Neural cell (in vitro differentiated cells): ENCODE measurements around the gene CLDN4. TPM values are rescaled to one million over a fixed set of nuclear protein-coding genes. Genes with fewer than 3 reads are reported as not detected.
"Not testable (repeated sequence)": the region's sequence is repeated elsewhere in the genome, so short reads cannot be mapped to it uniquely, and the experiment has no call there.

Experiments
- H2AFZ ChIP-seq: fragments of 200-600, 300-800 bp; sonication (generic), shearing (Covaris generic); 2 replicates; pipeline ENCODE4 v1.6.0; 2014; ENCODE audit warnings: low read depth, mild to moderate bottlenecking, antibody characterized with exemption, low read length, moderate library complexity
- H3F3A ChIP-seq: fragments of 200-600 bp; shearing (Covaris generic); 2 replicates; pipeline ENCODE4 v1.6.1; 2016; ENCODE audit warnings: mild to moderate bottlenecking, moderate library complexity, mixed read lengths, antibody characterized with exemption, low read length; ENCODE audit not compliant: insufficient read depth, poor library complexity, severe bottlenecking
- H3K27ac ChIP-seq: fragments of 200-600, 300-800 bp; sonication (generic), shearing (Covaris generic); 2 replicates; pipeline ENCODE4 v1.5.1; 2014; ENCODE audit warnings: mild to moderate bottlenecking, low read length, moderate library complexity
- H3K27me3 ChIP-seq: fragments of 300-800, 200-600 bp; sonication (generic), shearing (Covaris generic); 2 replicates; pipeline ENCODE4 v1.6.0; 2014; ENCODE audit warnings: mild to moderate bottlenecking, low read depth, low read length, moderate library complexity; ENCODE audit not compliant: insufficient read depth
- H3K36me3 ChIP-seq: fragments of 300-800, 200-600 bp; sonication (generic), shearing (Covaris generic); 2 replicates; pipeline ENCODE4 v1.5.1; 2014; ENCODE audit warnings: mild to moderate bottlenecking, antibody characterized with exemption, low read length, moderate library complexity; ENCODE audit not compliant: insufficient read depth
- H3K4me2 ChIP-seq: fragments of 300-800, 200-600 bp; sonication (generic), shearing (Covaris generic); 2 replicates; pipeline ENCODE4 v1.6.0; 2014; ENCODE audit warnings: mild to moderate bottlenecking, low read length
- H3K4me3 ChIP-seq: fragments of 300-800, 200-600 bp; sonication (generic), shearing (Covaris generic); 2 replicates; pipeline ENCODE4 v1.5.1; 2014; ENCODE audit warnings: mild to moderate bottlenecking, low read length, moderate library complexity
- H3K79me2 ChIP-seq: fragments of 200-600 bp; shearing (Covaris generic); replicated peaks from 2 replicates; pipeline ENCODE4 v1.6.0; 2014; ENCODE audit warnings: mild to moderate bottlenecking, low read length, moderate library complexity; ENCODE audit not compliant: insufficient read depth
- H3K9ac ChIP-seq: fragments of 300-800, 200-600 bp; sonication (generic), shearing (Covaris generic); 2 replicates; pipeline ENCODE4 v1.6.1; 2016; ENCODE audit warnings: mild to moderate bottlenecking, low read length, mixed read lengths
- H3K9me2 ChIP-seq: fragments of 200-600 bp; shearing (Covaris generic); 2 replicates; pipeline ENCODE4 v1.6.1; 2016; ENCODE audit warnings: mild to moderate bottlenecking, low read length, mixed read lengths; ENCODE audit not compliant: insufficient read depth
- H3K9me3 ChIP-seq: fragments of 200-600, 300-800 bp; sonication (generic), shearing (Covaris generic); 2 replicates; pipeline ENCODE4 v1.6.1; 2016; ENCODE audit warnings: mild to moderate bottlenecking, mixed run types, low read length, moderate library complexity, mixed read lengths
- H4K20me1 ChIP-seq: fragments of 200-600 bp; shearing (Covaris generic); 2 replicates; pipeline ENCODE4 v1.6.1; 2016; ENCODE audit warnings: mild to moderate bottlenecking, mixed run types; ENCODE audit not compliant: insufficient read depth
- EP300 ChIP-seq: fragments of 450-650 bp; conservative IDR thresholded peaks from 2 replicates; pipeline ENCODE4 v1.6.1; 2014; ENCODE audit warnings: antibody characterized with exemption, mild to moderate bottlenecking, moderate library complexity; ENCODE audit not compliant: poor library complexity, severe bottlenecking
- EZH2 ChIP-seq: fragments of 200-600, 300-800 bp; shearing (Covaris generic), sonication (generic); IDR thresholded peaks from 2 replicates; pipeline ENCODE4 v1.6.1; 2014; ENCODE audit warnings: antibody characterized with exemption, low read length, borderline replicate concordance, mild to moderate bottlenecking; ENCODE audit not compliant: insufficient read depth, poor library complexity, severe bottlenecking
- MXI1 ChIP-seq: fragments of 450-650 bp; conservative IDR thresholded peaks from 2 replicates; pipeline ENCODE4 v1.6.1; 2014; ENCODE audit warnings: antibody characterized with exemption, mild to moderate bottlenecking; ENCODE audit not compliant: poor library complexity, severe bottlenecking
- POLR2AphosphoS5 ChIP-seq: IDR thresholded peaks from 2 replicates; pipeline ENCODE4 v1.6.1; 2012
- RAD21 ChIP-seq: fragments of 450-650 bp; conservative IDR thresholded peaks from 2 replicates; pipeline ENCODE4 v1.6.1; 2014; ENCODE audit warnings: antibody characterized with exemption, mild to moderate bottlenecking, moderate library complexity
- SMC3 ChIP-seq: fragments of 450-650 bp; conservative IDR thresholded peaks from 2 replicates; pipeline ENCODE4 v1.6.1; 2014; ENCODE audit warnings: antibody characterized with exemption, mild to moderate bottlenecking, moderate library complexity; ENCODE audit not compliant: poor library complexity
- TAF1 ChIP-seq: IDR thresholded peaks from 2 replicates; pipeline ENCODE4 v1.6.1; 2012; ENCODE audit warnings: low read depth
- polyA minus RNA-seq: library from RNA; depleted of rRNA, polyadenylated mRNA; stranded (reverse); fragments of >200 nt; gene quantifications from 2 replicates; pipeline ENCODE4 v1.2.3, GENCODE V29; 2014
- polyA plus RNA-seq: library from polyadenylated mRNA; depleted of rRNA; stranded (reverse); fragments of >200 nt; gene quantifications from 2 replicates; pipeline ENCODE4 v1.2.3, GENCODE V29; 2014
- TF ChIP-seq, protein P1 (sequence below): fragments of 450-650 bp; IDR thresholded peaks from 2 replicates; pipeline ENCODE4 v1.5.1; 2014; ENCODE audit warnings: antibody characterized with exemption, mild to moderate bottlenecking, moderate library complexity; ENCODE audit not compliant: poor library complexity, severe bottlenecking
- TF ChIP-seq, protein P2 (sequence below): IDR thresholded peaks from 2 replicates; pipeline ENCODE4 v1.6.1; 2012; ENCODE audit warnings: borderline replicate concordance

CLDN4 gene, protein sequence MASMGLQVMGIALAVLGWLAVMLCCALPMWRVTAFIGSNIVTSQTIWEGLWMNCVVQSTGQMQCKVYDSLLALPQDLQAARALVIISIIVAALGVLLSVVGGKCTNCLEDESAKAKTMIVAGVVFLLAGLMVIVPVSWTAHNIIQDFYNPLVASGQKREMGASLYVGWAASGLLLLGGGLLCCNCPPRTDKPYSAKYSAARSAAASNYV
- polyA plus RNA-seq (0.09 TPM in 1 of 2 replicates, not detected in the other), polyA minus RNA-seq (not detected in 2 replicates)

- H4K20me1 ChIP-seq: no peaks in the 10 kb centered on the region
- no peak within 1 kb of the TSS for H3K27ac ChIP-seq
- peaks cover 4% of the 10 kb centered on the region for H3K9me3 ChIP-seq
- no peaks in the 10 kb centered on the region for H3K79me2 ChIP-seq
- TF ChIP-seq POLR2AphosphoS5 (no peak), RAD21 (no peak), SMC3 (no peak), EZH2 (no peak), MXI1 (no peak), TAF1 (no peak), EP300 (no peak)
- TF ChIP-seq, protein P1, sequence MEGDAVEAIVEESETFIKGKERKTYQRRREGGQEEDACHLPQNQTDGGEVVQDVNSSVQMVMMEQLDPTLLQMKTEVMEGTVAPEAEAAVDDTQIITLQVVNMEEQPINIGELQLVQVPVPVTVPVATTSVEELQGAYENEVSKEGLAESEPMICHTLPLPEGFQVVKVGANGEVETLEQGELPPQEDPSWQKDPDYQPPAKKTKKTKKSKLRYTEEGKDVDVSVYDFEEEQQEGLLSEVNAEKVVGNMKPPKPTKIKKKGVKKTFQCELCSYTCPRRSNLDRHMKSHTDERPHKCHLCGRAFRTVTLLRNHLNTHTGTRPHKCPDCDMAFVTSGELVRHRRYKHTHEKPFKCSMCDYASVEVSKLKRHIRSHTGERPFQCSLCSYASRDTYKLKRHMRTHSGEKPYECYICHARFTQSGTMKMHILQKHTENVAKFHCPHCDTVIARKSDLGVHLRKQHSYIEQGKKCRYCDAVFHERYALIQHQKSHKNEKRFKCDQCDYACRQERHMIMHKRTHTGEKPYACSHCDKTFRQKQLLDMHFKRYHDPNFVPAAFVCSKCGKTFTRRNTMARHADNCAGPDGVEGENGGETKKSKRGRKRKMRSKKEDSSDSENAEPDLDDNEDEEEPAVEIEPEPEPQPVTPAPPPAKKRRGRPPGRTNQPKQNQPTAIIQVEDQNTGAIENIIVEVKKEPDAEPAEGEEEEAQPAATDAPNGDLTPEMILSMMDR: no peak
- TF ChIP-seq, protein P2, sequence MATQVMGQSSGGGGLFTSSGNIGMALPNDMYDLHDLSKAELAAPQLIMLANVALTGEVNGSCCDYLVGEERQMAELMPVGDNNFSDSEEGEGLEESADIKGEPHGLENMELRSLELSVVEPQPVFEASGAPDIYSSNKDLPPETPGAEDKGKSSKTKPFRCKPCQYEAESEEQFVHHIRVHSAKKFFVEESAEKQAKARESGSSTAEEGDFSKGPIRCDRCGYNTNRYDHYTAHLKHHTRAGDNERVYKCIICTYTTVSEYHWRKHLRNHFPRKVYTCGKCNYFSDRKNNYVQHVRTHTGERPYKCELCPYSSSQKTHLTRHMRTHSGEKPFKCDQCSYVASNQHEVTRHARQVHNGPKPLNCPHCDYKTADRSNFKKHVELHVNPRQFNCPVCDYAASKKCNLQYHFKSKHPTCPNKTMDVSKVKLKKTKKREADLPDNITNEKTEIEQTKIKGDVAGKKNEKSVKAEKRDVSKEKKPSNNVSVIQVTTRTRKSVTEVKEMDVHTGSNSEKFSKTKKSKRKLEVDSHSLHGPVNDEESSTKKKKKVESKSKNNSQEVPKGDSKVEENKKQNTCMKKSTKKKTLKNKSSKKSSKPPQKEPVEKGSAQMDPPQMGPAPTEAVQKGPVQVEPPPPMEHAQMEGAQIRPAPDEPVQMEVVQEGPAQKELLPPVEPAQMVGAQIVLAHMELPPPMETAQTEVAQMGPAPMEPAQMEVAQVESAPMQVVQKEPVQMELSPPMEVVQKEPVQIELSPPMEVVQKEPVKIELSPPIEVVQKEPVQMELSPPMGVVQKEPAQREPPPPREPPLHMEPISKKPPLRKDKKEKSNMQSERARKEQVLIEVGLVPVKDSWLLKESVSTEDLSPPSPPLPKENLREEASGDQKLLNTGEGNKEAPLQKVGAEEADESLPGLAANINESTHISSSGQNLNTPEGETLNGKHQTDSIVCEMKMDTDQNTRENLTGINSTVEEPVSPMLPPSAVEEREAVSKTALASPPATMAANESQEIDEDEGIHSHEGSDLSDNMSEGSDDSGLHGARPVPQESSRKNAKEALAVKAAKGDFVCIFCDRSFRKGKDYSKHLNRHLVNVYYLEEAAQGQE: no peak
- no peaks in the 10 kb centered on the region for H3F3A ChIP-seq
- no peak within 1 kb of the TSS for H3K4me2 ChIP-seq
- H3K9me2 ChIP-seq: no peaks in the 10 kb centered on the region
- no peak within 1 kb of the TSS for H3K9ac ChIP-seq
- H2AFZ ChIP-seq: no peak within 1 kb of the TSS
- H3K4me3 ChIP-seq: no peak within 1 kb of the TSS
- H3K27me3 ChIP-seq: no peaks in the 10 kb centered on the region
- no peaks in the 10 kb centered on the region for H3K36me3 ChIP-seq
Measured at GRCh38 chr7:73830681-73831583, at the start of gene CLDN4. Gene CLDN4 (plus strand): TSS chr7:73830996. CDS start chr7:73831202, 206 bp downstream.

GRCh38 chr7:73786588-73786987 is 44.2 kb upstream of the CLDN4 start:
- H3K4me3 ChIP-seq: no peak overlapping the region
- H2AFZ ChIP-seq: no peak overlapping the region
- no peak overlapping the region for H3K27ac ChIP-seq
- no peak overlapping the region for H3K4me2 ChIP-seq
- no peaks in the 10 kb centered on the region for H4K20me1 ChIP-seq
- no peaks in the 10 kb centered on the region for H3K9me2 ChIP-seq
- no peaks in the 10 kb centered on the region for H3K27me3 ChIP-seq
- TF ChIP-seq RAD21 (no peak), EP300 (no peak), TAF1 (no peak), POLR2AphosphoS5 (no peak), EZH2 (no peak), SMC3 (no peak)
- TF ChIP-seq, protein P2: no peak
- TF ChIP-seq, protein P1: no peak
- H3K9me3 ChIP-seq: no peaks in the 10 kb centered on the region
- H3K36me3 ChIP-seq: no peaks in the 10 kb centered on the region
- no peaks in the 10 kb centered on the region for H3K79me2 ChIP-seq
- no peaks in the 10 kb centered on the region for H3F3A ChIP-seq
- no peak overlapping the region for H3K9ac ChIP-seq

GRCh38 chr7:73787786-73788048 is 43.1 kb upstream of the CLDN4 start:
- H3K27ac ChIP-seq, H4K20me1 ChIP-seq, H3K4me2 ChIP-seq, H3K79me2 ChIP-seq, H3K9me2 ChIP-seq, H3K36me3 ChIP-seq, H3K27me3 ChIP-seq, H3K9ac ChIP-seq, H3K4me3 ChIP-seq, H2AFZ ChIP-seq, H3K9me3 ChIP-seq, H3F3A ChIP-seq: not testable (repeated sequence)
